K562 (cell line): Measurements from ENCODE around the gene NPHP3. TPM values are rescaled to one million over a fixed set of nuclear protein-coding genes. Genes with fewer than 3 reads are reported as not detected.

Experiments
- BRF1 ChIP-seq: IDR thresholded peaks from 3 replicates; pipeline ENCODE4 v1.6.1; 2011; ENCODE audit warnings: borderline replicate concordance, mild to moderate bottlenecking; ENCODE audit not compliant: insufficient read length; ENCODE audit errors: extremely low read depth
- DEAF1 ChIP-seq: fragments of 450-650 bp; formaldehyde crosslinking; IDR thresholded peaks from 2 replicates; pipeline ENCODE4 v1.4.0; 2020; ENCODE audit warnings: mild to moderate bottlenecking, moderate library complexity
- KAT2B ChIP-seq: IDR thresholded peaks from one replicate; pipeline ENCODE4 v1.6.1; 2012; ENCODE audit warnings: low read depth, mild to moderate bottlenecking, control low read depth, inconsistent platforms, low read length, moderate library complexity
- POLR3G ChIP-seq: IDR thresholded peaks from 2 replicates; pipeline ENCODE4 v1.6.1; 2011; ENCODE audit not compliant: insufficient read length, insufficient replicate concordance; ENCODE audit errors: extremely low read depth
- RNF219 ChIP-seq: fragments of 250-450 bp; sonication (Bioruptor Pico); IDR thresholded peaks from 2 replicates; pipeline ENCODE4 v1.5.0; 2022; ENCODE audit warnings: mild to moderate bottlenecking
- SRSF1 ChIP-seq: fragments of 200-400 bp; formaldehyde crosslinking; IDR thresholded peaks from 2 replicates; pipeline ENCODE4 v1.6.1; 2017; ENCODE audit warnings: mild to moderate bottlenecking, low read depth, low read length, moderate library complexity
- TAF9B ChIP-seq: fragments of 450-650 bp; IDR thresholded peaks from 2 replicates; pipeline ENCODE4 v1.6.1; 2018; ENCODE audit warnings: mild to moderate bottlenecking; ENCODE audit not compliant: partially characterized antibody
- TBL1XR1 ChIP-seq, 2 experiments: IDR thresholded peaks; 2 replicates each; pipeline ENCODE4 v1.6.1; 2012; ENCODE audit warnings: improper control_type of control experiment in 2 of 2, low read length in 2 of 2, mild to moderate bottlenecking in 1 of 2
- TRIM25 ChIP-seq: fragments of 450-650 bp; IDR thresholded peaks from 2 replicates; pipeline ENCODE4 v1.7.0; 2016; ENCODE audit warnings: borderline replicate concordance
- TSHZ1 ChIP-seq: fragments of 250-450 bp; sonication (Bioruptor Pico); IDR thresholded peaks from 2 replicates; pipeline ENCODE4 v1.4.0; 2020; ENCODE audit warnings: mild to moderate bottlenecking, moderate library complexity
- XRCC3 ChIP-seq: fragments of 450-650 bp; IDR thresholded peaks from 2 replicates; pipeline ENCODE4 v1.6.1; 2017; ENCODE audit warnings: mild to moderate bottlenecking, moderate library complexity
- ZNF609 ChIP-seq: sonication (generic); formaldehyde crosslinking; IDR thresholded peaks from 2 replicates; pipeline ENCODE4 v1.8.1; 2023; ENCODE audit warnings: missing genetic modification reagents, mild to moderate bottlenecking, borderline replicate concordance
- polyA plus RNA-seq, 8 experiments: library from polyadenylated mRNA; depleted of rRNA in 4 of 8; stranded (reverse) in 5 of 8; unstranded in 3 of 8; fragments of >200 nt; fragmentation: Nextera tagmentation in 2 of 8; fragmentation: Illumina TruSeq in 1 of 8; extraction: Ambion mirVana in 2 of 8; extraction: Trizol in 1 of 8; gene quantifications; 2 replicates each; pipeline versions ENCODE4 v1.2.1 to v1.2.3, GENCODE V29; 2011 to 2014; ENCODE audit warnings: inconsistent platforms in 1 of 8, missing spikeins in 1 of 8
- total RNA-seq, 7 experiments: library from RNA; depleted of rRNA in 6 of 7; stranded (reverse); fragments of >200 nt in 6 of 7; fragmentation: Illumina TruSeq in 2 of 7; extraction: Trizol in 2 of 7; gene quantifications; 2 replicates each; pipeline versions ENCODE4 v1.2.1 to v1.2.3, GENCODE V29; 2011 to 2021; ENCODE audit warnings: low replicate concordance in 1 of 7

The NPHP3 gene
- total and polyA plus RNA-seq, 9 of the 15 experiments (the other 6 are each of a cell fraction or from before 2014, with no cell fraction given) = 0.62 to 13.2 (median 5.8) TPM

GRCh38 chr3:132660052-132660810 is 62.0 kb downstream of the NPHP3 start, which contains the start of gene UBA5 (continued):
- TF ChIP-seq KAT2B = no peak
- TF ChIP-seq ZNF609 (CRISPR knock-in tag) = no peak
- TF ChIP-seq TRIM25 = no peak
- no peak for TF ChIP-seq SRSF1
- TF ChIP-seq TAF9B = peak; percentile 68
- TF ChIP-seq POLR3G = no peak
- no peak for TF ChIP-seq TSHZ1 (CRISPR knock-in tag)
- TF ChIP-seq XRCC3 = no peak
- TF ChIP-seq BRF1 = no peak
- TF ChIP-seq DEAF1 (CRISPR knock-in tag) = no peak
- no peak for TF ChIP-seq TBL1XR1 (IDR thresholded peaks at IDR 0.05; ENCODE audit: low read length in 2 of 2)
- TF ChIP-seq RNF219 (CRISPR knock-in tag) = no peak
